ENCODE data around the gene TMEM30A.

GRCh38 chr6:75287424-75287823, 2.8 kb upstream of the TMEM30A start:
- TF ChIP-seq CTCF (IDR thresholded peaks at IDR 0.05; ENCODE audit: low read depth, low read length, missing input control) (no peak), RXRA (IDR thresholded peaks at IDR 0.05) (no peak), RAD21 (IDR thresholded peaks at IDR 0.05) (no peak), GABPA (IDR thresholded peaks at IDR 0.05 in 1 of 2, conservative IDR thresholded peaks at IDR 0.05 in 1 of 2) (no peak)

Data from liver (tissue), 3 donors.